ENCODE measurements around the gene MBOAT1.

Gene MBOAT1

DNA sequence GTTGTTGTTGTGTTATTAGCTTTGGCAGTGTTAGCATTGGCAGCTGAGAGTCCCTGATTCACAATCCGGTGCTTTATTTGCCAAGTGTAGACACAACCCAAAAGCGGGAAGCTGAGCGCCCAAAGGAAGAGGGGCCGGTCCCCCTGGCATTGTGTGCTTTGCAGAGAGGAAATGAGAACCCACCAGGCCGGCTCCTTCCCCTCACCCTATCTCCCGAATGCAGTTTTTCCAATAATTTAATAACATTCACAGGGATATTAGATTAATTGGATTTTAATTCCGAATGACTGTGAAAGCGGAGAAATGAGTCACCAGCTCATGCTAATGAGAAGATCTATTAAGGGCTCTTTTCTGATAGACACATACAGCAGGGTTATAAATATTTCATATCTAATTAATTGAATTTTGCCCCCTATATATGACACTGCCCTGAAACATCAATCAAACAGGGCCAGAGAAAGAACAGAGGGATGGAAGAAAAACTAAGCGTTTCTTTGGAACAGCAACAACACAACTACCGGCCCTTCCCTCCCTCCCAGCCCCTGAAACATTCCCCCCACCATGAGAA is 143.8 kb downstream of the MBOAT1 start:
- Histone ChIP-seq H3K4me3 (ENCODE audit: low read length) (no peak overlapping the region), H3K27me3 (ENCODE audit: insufficient read depth, low read length) (no peaks in the 10 kb centered on the region), H3K36me3 (ENCODE audit: insufficient read depth, low read length) (no peaks in the 10 kb centered on the region), H3K4me1 (ENCODE audit: insufficient read depth, low read length) (no peaks in the 10 kb centered on the region), H3K9me3 (ENCODE audit: low read length) (no peaks in the 10 kb centered on the region), H2AFZ (ENCODE audit: low read depth, low read length) (no peak overlapping the region)

DNA sequence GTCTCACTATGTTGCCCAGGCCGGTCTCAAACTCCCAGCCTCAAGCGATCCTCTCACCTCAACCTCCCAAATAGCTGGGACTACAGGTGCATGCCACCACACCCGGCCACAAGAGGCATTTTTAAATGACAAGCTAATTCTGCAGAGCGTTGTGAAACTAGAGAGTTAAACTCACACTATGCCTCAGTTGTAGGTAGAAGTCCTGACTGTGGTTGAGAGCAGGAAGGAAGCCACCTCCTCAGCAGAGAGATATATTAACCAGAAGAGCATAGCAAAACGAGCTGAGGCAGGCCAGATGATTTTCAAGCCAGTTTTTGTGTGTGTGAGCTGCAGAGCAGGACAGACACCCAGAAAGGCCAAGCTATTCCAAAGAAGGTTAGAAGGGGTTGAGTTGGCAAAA is 150.3 kb downstream of the MBOAT1 start:
- Histone ChIP-seq H3K36me3 (ENCODE audit: insufficient read depth, low read length) (no peaks in the 10 kb centered on the region), H3K9me3 (ENCODE audit: low read length) (no peaks in the 10 kb centered on the region)

DNA sequence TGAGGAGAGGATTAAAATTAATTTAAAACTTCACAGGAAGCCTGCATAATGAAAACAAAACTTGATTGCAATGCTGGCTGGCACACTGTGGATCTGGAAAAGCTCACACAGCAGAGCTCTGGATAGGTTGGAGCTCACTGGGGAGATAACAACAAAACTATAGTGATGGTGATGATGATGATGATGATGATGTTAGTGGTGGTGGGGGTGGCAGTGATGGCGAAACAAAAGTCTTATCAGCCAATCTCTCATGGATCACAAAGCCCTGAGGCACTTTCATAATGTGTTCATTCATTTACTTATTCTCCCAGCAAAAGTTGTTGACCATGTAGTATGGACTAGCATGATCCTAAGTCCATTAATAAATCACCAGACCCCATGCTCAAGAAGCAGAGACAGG is 152.0 kb downstream of the MBOAT1 start:
- Histone ChIP-seq H3K36me3 (ENCODE audit: insufficient read depth, low read length) (no peaks in the 10 kb centered on the region), H3K27me3 (ENCODE audit: insufficient read depth, low read length) (no peaks in the 10 kb centered on the region), H2AFZ (ENCODE audit: low read depth, low read length) (no peak overlapping the region), H3K4me3 (ENCODE audit: low read length) (no peak overlapping the region), H3K4me1 (ENCODE audit: insufficient read depth, low read length) (peaks cover 5% of the 10 kb centered on the region), H3K9me3 (ENCODE audit: low read length) (no peaks in the 10 kb centered on the region)

More for the DNA sequence above, 150.3 kb downstream of the MBOAT1 start:
- H3K4me3 ChIP-seq (ENCODE audit: low read length), result no peak overlapping the region
- no peaks in the 10 kb centered on the region for H3K4me1 ChIP-seq (ENCODE audit: insufficient read depth, low read length)
- H2AFZ ChIP-seq (ENCODE audit: low read depth, low read length), result no peak overlapping the region
- no peaks in the 10 kb centered on the region for H3K27me3 ChIP-seq (ENCODE audit: insufficient read depth, low read length)

DNA sequence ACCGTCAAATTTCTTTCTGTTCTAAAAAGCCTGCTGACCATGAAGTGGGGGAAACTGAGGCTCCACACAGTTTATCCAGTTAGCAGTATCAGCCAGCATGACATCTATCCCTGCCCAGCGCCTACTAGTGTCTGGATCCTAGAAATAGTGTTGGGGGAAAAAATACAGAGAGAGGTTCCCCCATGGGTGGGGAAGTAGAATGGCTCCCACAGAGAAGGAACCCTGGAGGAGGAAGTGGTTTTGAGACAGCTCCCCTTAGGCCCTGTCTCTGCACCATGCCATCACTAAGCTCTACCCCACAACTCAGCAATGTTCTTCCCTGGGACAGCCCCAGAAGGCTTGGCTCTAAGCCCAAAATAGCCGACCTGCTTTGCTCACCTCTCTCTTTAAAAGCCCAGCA is 153.4 kb downstream of the MBOAT1 start:
- H3K9me3 ChIP-seq (ENCODE audit: low read length), result no peaks in the 10 kb centered on the region
- no peak overlapping the region for H2AFZ ChIP-seq (ENCODE audit: low read depth, low read length)
- H3K36me3 ChIP-seq (ENCODE audit: insufficient read depth, low read length), result no peaks in the 10 kb centered on the region
- peaks cover 5% of the 10 kb centered on the region for H3K4me1 ChIP-seq (ENCODE audit: insufficient read depth, low read length)
- H3K4me3 ChIP-seq (ENCODE audit: low read length), result no peak overlapping the region
- H3K27me3 ChIP-seq (ENCODE audit: insufficient read depth, low read length), result no peaks in the 10 kb centered on the region

DNA sequence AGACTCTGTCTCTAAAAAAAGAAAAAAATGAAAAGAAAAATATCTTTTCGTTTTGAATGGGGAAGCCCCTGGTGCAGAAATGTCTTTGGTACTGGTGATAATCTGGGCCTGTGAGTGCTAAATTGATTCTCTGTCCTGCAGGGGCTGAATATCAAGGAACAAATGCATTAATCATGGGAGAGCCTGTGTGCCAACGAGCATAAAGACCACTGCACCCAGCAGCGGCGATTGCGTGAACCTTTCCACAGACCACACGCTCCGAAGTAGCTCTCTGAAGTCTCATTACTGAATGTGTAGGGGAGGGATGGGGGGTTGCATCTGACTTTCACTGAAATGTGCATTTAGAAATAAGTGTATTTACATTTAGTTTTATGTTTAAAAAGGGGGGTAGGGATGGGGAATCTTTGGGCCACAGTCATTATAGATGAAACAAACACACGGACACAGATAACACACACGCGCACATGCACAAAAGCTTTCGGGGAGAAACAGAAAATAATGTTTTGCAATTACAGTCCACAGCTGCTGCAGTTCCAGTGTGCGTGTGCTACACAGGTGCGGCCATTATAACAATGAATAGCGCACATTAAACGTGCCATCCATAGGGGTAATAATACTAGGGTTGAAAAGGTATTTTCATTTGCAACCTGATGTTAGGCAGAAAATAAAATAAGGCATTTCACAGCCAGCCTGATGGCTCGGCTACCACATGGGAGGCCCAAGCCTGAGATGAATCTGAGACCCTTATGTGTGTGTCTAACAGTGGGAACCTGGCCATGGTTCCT is 154.0 kb downstream of the MBOAT1 start:
- Histone ChIP-seq H3K27me3 (ENCODE audit: insufficient read depth, low read length) (no peaks in the 10 kb centered on the region), H3K36me3 (ENCODE audit: insufficient read depth, low read length) (no peaks in the 10 kb centered on the region), H3K4me1 (ENCODE audit: insufficient read depth, low read length) (peaks cover 5% of the 10 kb centered on the region)

DNA sequence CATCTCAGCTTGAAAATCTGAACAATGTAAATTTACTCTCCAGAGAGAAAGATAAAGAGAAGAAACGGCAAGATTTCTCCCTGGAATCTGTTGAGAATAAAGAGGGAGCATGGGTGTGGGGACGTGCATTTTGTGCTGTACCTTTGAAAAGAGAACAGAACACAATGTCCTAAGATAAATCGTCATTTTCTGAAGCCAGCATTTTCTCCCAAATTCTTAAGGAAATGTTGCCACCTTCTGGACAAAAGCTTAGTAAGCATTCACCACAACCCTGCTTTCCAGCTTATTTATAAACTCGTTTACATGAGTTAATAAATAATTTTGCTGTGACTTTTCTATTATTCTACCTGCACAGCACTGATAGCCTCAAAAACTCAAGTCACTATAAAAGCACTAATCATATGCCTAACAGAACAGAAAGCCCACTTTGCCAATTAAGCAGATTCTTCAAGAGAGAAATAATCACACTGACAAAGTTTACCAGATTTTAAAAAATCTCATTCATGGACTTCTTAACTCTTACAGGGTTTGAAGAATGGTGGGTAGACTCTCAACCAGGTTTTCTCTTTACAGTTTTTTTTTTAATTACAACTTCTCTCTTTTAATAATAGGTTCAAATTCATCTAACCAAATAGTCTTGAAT is 155.8 kb downstream of the MBOAT1 start:
- H2AFZ ChIP-seq (ENCODE audit: low read depth, low read length), result peak overlapping the region; percentile 49
- no peak overlapping the region for H3K4me3 ChIP-seq (ENCODE audit: low read length)
- H3K27me3 ChIP-seq (ENCODE audit: insufficient read depth, low read length), result no peaks in the 10 kb centered on the region
- peaks cover 5% of the 10 kb centered on the region for H3K4me1 ChIP-seq (ENCODE audit: insufficient read depth, low read length)
- H3K9me3 ChIP-seq (ENCODE audit: low read length), result no peaks in the 10 kb centered on the region
- H3K36me3 ChIP-seq (ENCODE audit: insufficient read depth, low read length), result no peaks in the 10 kb centered on the region

More for the DNA sequence above, 154.0 kb downstream of the MBOAT1 start:
- no peaks in the 10 kb centered on the region for H3K9me3 ChIP-seq (ENCODE audit: low read length)
- H2AFZ ChIP-seq (ENCODE audit: low read depth, low read length), result no peak overlapping the region
- no peak overlapping the region for H3K4me3 ChIP-seq (ENCODE audit: low read length)

DNA sequence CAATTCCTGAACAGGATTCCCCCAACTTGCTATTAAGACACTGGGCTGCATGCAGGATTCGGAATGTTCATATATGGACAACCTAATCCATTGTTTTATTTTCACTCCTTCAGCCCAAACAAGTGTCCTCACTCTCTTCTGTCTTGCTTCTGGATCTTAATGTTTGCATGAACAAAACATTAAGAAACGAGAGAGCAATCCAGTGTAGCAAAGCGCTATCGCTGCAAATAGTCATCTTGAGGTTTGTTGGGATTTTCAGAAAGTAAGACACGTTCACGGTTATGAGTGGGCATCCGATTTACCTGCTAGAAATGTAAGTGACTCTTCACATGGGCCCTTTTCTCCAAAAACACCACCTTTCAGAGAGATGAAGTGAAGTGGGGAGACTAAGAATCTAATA is 156.4 kb downstream of the MBOAT1 start:
- Histone ChIP-seq H3K4me1 (ENCODE audit: insufficient read depth, low read length) (peaks cover 5% of the 10 kb centered on the region), H3K4me3 (ENCODE audit: low read length) (no peak overlapping the region), H2AFZ (ENCODE audit: low read depth, low read length) (peak overlapping the region; percentile 49), H3K9me3 (ENCODE audit: low read length) (no peaks in the 10 kb centered on the region), H3K27me3 (ENCODE audit: insufficient read depth, low read length) (no peaks in the 10 kb centered on the region), H3K36me3 (ENCODE audit: insufficient read depth, low read length) (no peaks in the 10 kb centered on the region)
